GM12873 (cell line): ENCODE data around the gene RFLNA.

ENCODE experiments used
- CTCF ChIP-seq: IDR thresholded peaks from 2 replicates; pipeline ENCODE4 v1.5.1; 2012; ENCODE audit warnings: low read depth, mild to moderate bottlenecking, moderate library complexity, low read length, control low read depth; ENCODE audit not compliant: insufficient read depth; ENCODE audit errors: missing control alignments

The RFLNA gene

GRCh38 chr12:124305776-124306685 lies 11.1 kb downstream of the RFLNA start:
- TF ChIP-seq CTCF, result no peak

- no peak for TF ChIP-seq CTCF
Measured at GRCh38 chr12:124306686-124307555, 12.0 kb downstream of the RFLNA start.

GRCh38 chr12:124307556-124307825 lies 12.6 kb downstream of the RFLNA start:
- TF ChIP-seq CTCF, result no peak

- TF ChIP-seq CTCF, result no peak
Measured at GRCh38 chr12:124308741-124309140, 13.8 kb downstream of the RFLNA start.

GRCh38 chr12:124309231-124309630 lies 14.3 kb downstream of the RFLNA start:
- no peak for TF ChIP-seq CTCF

- no peak for TF ChIP-seq CTCF
Measured at GRCh38 chr12:124309744-124310143, 14.9 kb downstream of the RFLNA start.

GRCh38 chr12:124310178-124310577 lies 15.3 kb downstream of the RFLNA start:
- TF ChIP-seq CTCF, result no peak
